HepG2 (cell line): ENCODE data around the gene ANKS1A. TPM values are rescaled to one million over a fixed set of nuclear protein-coding genes. Genes with fewer than 3 reads are reported as not detected.

ENCODE experiments used
- ATAC-seq: fragments of 200-7000 bp; cut with Tn5 transposase; 3 replicates; pipeline ENCODE4 v1.9.1; 2020; ENCODE audit warnings: mild to moderate bottlenecking, moderate library complexity
- BruUV-seq: library from RNA; stranded (reverse); fragments of 400-500 nt; replicated peaks from 2 replicates; lab custom pipeline; 2021; lab: Mats Ljungman, UMichigan
- CTCF ChIA-PET: fragments of 300-600 bp; formaldehyde crosslinking; extraction: SDS; loops from one replicate; lab custom pipeline; 2021; ENCODE audit warnings: low total read pairs, inconsistent platforms, low intra/inter-chr PET ratio; lab: Yijun Ruan, JAX
- POLR2A ChIA-PET: fragments of 350-600 bp; sonication (Branson Sonifier 250); formaldehyde crosslinking; loops from one replicate; lab custom pipeline; 2020; ENCODE audit warnings: antibody characterized with exemption, inconsistent platforms; lab: Yijun Ruan, JAX
- DNase-seq: peaks from one replicate; pipeline ENCODE4 v3.0.0-alpha.2; 2015; ENCODE audit warnings: low spot score
- FAIRE-seq: peaks from 3 replicates; lab custom pipeline; 2011; peaks lifted over from hg19 to GRCh38; lab: Jason Lieb, UNC
- H2AFZ ChIP-seq: one replicate; pipeline ENCODE4 v1.6.1; 2011; ENCODE audit warnings: low read length, inconsistent platforms
- H3K27ac ChIP-seq: fragments of 300-600 bp; 3 replicates; pipeline ENCODE4 v1.8.0; 2011; ENCODE audit warnings: mixed run types, mild to moderate bottlenecking, mixed read lengths, low read length, inconsistent platforms; ENCODE audit not compliant: insufficient read depth; ENCODE audit errors: extremely low read length
- H3K27me3 ChIP-seq, 2 experiments: fragments of 200-600 bp in 1 of 2; 2 replicates in 1 of 2; 3 replicates in 1 of 2; pipeline versions ENCODE4 v1.6.0 to v1.8.0; 2011; ENCODE audit warnings: low read length in 2 of 2, mild to moderate bottlenecking in 2 of 2, moderate library complexity in 2 of 2, inconsistent platforms in 1 of 2; ENCODE audit not compliant: insufficient read depth in 2 of 2, control insufficient read depth in 1 of 2
- H3K36me3 ChIP-seq, 2 experiments: fragments of 200-600 bp in 1 of 2; replicated peaks in 1 of 2; 2 replicates in 1 of 2; 3 replicates in 1 of 2; pipeline versions ENCODE4 v1.5.1 to v1.8.0; 2011; ENCODE audit warnings: low read length in 2 of 2, inconsistent platforms in 1 of 2; ENCODE audit not compliant: insufficient read depth in 2 of 2, control insufficient read depth in 1 of 2
- H3K4me1 ChIP-seq: 2 replicates; pipeline ENCODE4 v1.5.1; 2012; ENCODE audit warnings: low read length, inconsistent platforms; ENCODE audit not compliant: insufficient read depth
- H3K4me2 ChIP-seq: 2 replicates; pipeline ENCODE4 v1.6.0; 2011; ENCODE audit warnings: low read depth, low read length, inconsistent platforms
- H3K4me3 ChIP-seq, 3 experiments: fragments of 200-600 bp in 1 of 3; sonication (generic), shearing (Covaris generic) in 1 of 3; replicated peaks in 1 of 3; 2 replicates each; pipeline ENCODE4 v1.5.1; 2011 to 2016; ENCODE audit warnings: low read length in 3 of 3, inconsistent platforms in 2 of 3, low read depth in 2 of 3, mild to moderate bottlenecking in 2 of 3, control low read depth in 1 of 3, mixed read lengths in 1 of 3; ENCODE audit not compliant: insufficient read depth in 1 of 3
- H3K79me2 ChIP-seq: one replicate; pipeline ENCODE4 v1.6.1; 2011; ENCODE audit warnings: low read length, inconsistent platforms; ENCODE audit not compliant: insufficient read depth
- H3K9ac ChIP-seq: 2 replicates; pipeline ENCODE4 v1.6.0; 2011; ENCODE audit warnings: mild to moderate bottlenecking, low read depth, low read length, inconsistent platforms; ENCODE audit not compliant: insufficient read depth
- H3K9me3 ChIP-seq: 2 replicates; pipeline ENCODE4 v1.5.1; 2012; ENCODE audit warnings: mild to moderate bottlenecking, low read length
- H4K20me1 ChIP-seq: 2 replicates; pipeline ENCODE4 v1.6.0; 2011; ENCODE audit warnings: inconsistent platforms, mild to moderate bottlenecking, low read length, moderate library complexity; ENCODE audit not compliant: insufficient read depth
- CREBL2 ChIP-seq: sonication (generic); formaldehyde crosslinking; IDR thresholded peaks from 2 replicates; pipeline ENCODE4 v1.8.1; 2023; ENCODE audit warnings: missing genetic modification reagents, mild to moderate bottlenecking, borderline replicate concordance
- DNMT1 ChIP-seq: sonication (generic); formaldehyde crosslinking; IDR thresholded peaks from 2 replicates; pipeline ENCODE4 v1.5.1; 2020; ENCODE audit warnings: mild to moderate bottlenecking, missing genetic modification reagents
- FOXM1 ChIP-seq: sonication (generic); formaldehyde crosslinking; IDR thresholded peaks from 2 replicates; pipeline ENCODE4 v1.5.0; 2020; ENCODE audit warnings: missing genetic modification reagents
- HNRNPUL1 ChIP-seq: fragments of 200-400 bp; formaldehyde crosslinking; IDR thresholded peaks from 2 replicates; pipeline ENCODE4 v1.6.1; 2017; ENCODE audit warnings: low read depth, mild to moderate bottlenecking, low read length, moderate library complexity
- RERE ChIP-seq: IDR thresholded peaks from 2 replicates; pipeline ENCODE4 v1.6.1; 2016; ENCODE audit warnings: low read depth, missing genetic modification reagents, missing compliant biosample characterization
- ZHX1 ChIP-seq: sonication (generic); formaldehyde crosslinking; IDR thresholded peaks from 2 replicates; pipeline ENCODE4 v1.8.1; 2022; ENCODE audit warnings: low read depth, mild to moderate bottlenecking, missing genetic modification reagents
- ZIK1 ChIP-seq: sonication (generic); formaldehyde crosslinking; IDR thresholded peaks from 2 replicates; pipeline ENCODE4 v1.5.0; 2020; ENCODE audit warnings: mild to moderate bottlenecking, low read depth, missing genetic modification reagents, borderline replicate concordance
- ZNF10 ChIP-seq: sonication (generic); formaldehyde crosslinking; IDR thresholded peaks from 2 replicates; pipeline ENCODE4 v1.4.0; 2020; ENCODE audit warnings: mild to moderate bottlenecking, low read depth, missing genetic modification reagents, borderline replicate concordance
- ZNF274 ChIP-seq: sonication (generic); formaldehyde crosslinking; IDR thresholded peaks from 2 replicates; pipeline ENCODE4 v1.5.1; 2020; ENCODE audit warnings: mild to moderate bottlenecking, missing genetic modification reagents
- WGBS: methylation state at CpG from one replicate; pipeline ENCODE4 v1.1.6; 2017; ENCODE audit warnings: low lambda C conversion rate; 5-methylcytosine and 5-hydroxymethylcytosine counted together
- in situ Hi-C: cut with HindIII; loops from 2 replicates; pipeline ENCODE4 v1.10.0; 2017; ENCODE audit warnings: low pct_unique_long_range_greater_than_20kb; ENCODE audit not compliant: extremely low pct_ligation_motif_present
- intact Hi-C: fragments of 100-400 bp; cut with micrococcal nuclease; formaldehyde crosslinking; loops from one replicate; pipeline ENCODE4 v1.10.0; 2022; ENCODE audit not compliant: unreplicated experiment
- polyA plus RNA-seq, 8 experiments: library from polyadenylated mRNA; depleted of rRNA in 3 of 8; stranded (reverse) in 7 of 8; unstranded in 1 of 8; fragments of >200 nt; fragmentation: Illumina TruSeq in 4 of 8; extraction: Trizol in 4 of 8; gene quantifications; 2 replicates each; pipeline versions ENCODE4 v1.2.1 to v1.2.3, GENCODE V29; 2011 to 2016; ENCODE audit warnings: low read depth in 4 of 8, missing spikeins in 1 of 8, mixed read lengths in 1 of 8; ENCODE audit not compliant: insufficient read depth in 1 of 8
- total RNA-seq, 5 experiments: library from RNA; depleted of rRNA; stranded (reverse); fragments of >200 nt; fragmentation: Illumina TruSeq; extraction: Trizol; gene quantifications; 2 replicates each; pipeline ENCODE4 v1.2.3, GENCODE V29; 2016; ENCODE audit warnings: low read depth in 1 of 5

The ANKS1A gene
- total and polyA plus RNA-seq, 2 of the 13 experiments (the other 11 are each of a cell fraction or from before 2014, with no cell fraction given): 7.2 to 15.1 TPM

- CTCF ChIA-PET: no interaction called here
- no peak for ATAC-seq
- Histone ChIP-seq H3K4me1 (peaks cover 22% of the 10 kb centered on the region), H3K27ac (no peak overlapping the region), H3K9me3 (no peaks in the 10 kb centered on the region), H3K4me2 (no peak overlapping the region), H4K20me1 (no peaks in the 10 kb centered on the region), H3K79me2 (peaks cover 32% of the 10 kb centered on the region), H3K27me3 (no peaks in the 10 kb centered on the region), H3K4me3 (no peak overlapping the region), H2AFZ (no peak overlapping the region), H3K36me3 (peaks cover 0 to 2% of the 10 kb centered on the region in 2 experiments; a peak in 1 of 5 replicates), H3K9ac (no peak overlapping the region)
- in situ Hi-C loops (no loop called here), intact Hi-C loops (no loop called here)
- no peak for DNase-seq
- POLR2A ChIA-PET: interaction anchor here (1.4 kb wide), 1 partner anchor 20 kb away, joined by 3 read pairs; the partner anchor contains the start of gene TAF11
- over 99% methylated on average over 3 of the region's 3 CpGs for WGBS
- BruUV-seq: no TSS peak
- FAIRE-seq: no peak
- TF ChIP-seq CREBL2 (CRISPR knock-in tag) (no peak), ZHX1 (CRISPR knock-in tag) (no peak), HNRNPUL1 (no peak), RERE (CRISPR knock-in tag) (no peak), ZIK1 (CRISPR knock-in tag) (no peak), ZNF10 (no peak), DNMT1 (CRISPR knock-in tag) (no peak), FOXM1 (CRISPR knock-in tag) (no peak), ZNF274 (CRISPR knock-in tag) (no peak)
Measured at GRCh38 chr6:34908194-34908593, 19.1 kb downstream of the ANKS1A start.
